ENCODE data around the gene SLC9A1.

The SLC9A1 gene

DNA sequence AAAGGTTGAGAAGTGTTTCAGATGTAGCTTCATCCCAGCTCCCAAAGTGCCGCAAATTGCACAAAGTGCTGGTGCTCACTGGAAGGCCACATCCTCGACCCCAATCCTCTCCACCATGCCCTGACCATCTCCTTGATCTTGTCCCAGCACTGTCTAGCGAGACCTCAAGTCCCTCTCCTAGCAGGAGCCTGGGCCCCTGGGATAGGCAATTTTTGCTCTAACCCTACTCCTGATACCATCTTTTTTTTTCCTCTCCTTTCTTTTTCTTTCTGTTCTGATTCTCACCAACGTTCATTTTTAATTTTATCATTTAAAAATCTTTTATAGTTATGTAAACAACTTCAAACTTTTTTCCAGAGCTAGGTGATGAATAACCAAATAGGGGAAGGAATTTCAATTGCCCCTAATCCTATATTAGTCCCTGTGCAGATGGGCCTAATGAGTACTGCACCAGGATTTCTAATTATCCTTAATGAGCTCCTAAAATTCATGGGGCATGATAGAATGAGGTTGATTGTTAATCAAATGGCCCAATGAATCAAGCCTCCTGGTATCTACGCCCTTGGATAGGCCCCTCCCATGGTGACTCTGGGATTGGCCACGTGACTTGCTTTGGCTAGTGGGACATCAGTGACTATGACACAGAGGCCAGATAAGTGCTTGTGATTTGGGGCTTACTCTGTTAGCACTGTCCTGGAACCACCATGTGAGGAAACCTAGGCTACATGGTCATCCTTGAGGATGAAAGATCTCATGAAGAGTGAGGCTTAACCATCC is 100.8 kb downstream of the SLC9A1 start:
- H3K27ac ChIP-seq: no peak overlapping the region
- no peak overlapping the region for H3K4me3 ChIP-seq

DNA sequence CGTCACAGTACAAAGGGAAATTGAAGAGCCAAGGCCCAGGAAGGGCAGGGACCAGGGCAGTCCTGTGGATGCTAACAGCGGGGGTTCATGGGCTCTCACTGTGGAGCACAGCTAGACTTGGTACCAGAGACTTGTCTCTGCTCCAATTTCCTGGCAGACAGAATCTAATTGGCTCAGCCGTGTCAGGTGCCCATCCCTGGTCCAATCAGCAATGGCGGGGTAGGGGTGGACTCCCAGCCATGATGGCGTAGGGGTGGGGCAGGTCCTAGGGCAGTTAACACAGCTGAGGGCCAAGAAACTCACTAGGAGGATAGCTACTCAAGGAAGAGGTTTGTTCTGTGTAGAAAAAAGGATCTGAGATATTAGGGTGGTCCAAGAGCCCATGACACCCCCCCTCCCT is 102.4 kb downstream of the SLC9A1 start:
- Histone ChIP-seq H3K4me3 (no peak overlapping the region), H3K27ac (no peak overlapping the region)

DNA sequence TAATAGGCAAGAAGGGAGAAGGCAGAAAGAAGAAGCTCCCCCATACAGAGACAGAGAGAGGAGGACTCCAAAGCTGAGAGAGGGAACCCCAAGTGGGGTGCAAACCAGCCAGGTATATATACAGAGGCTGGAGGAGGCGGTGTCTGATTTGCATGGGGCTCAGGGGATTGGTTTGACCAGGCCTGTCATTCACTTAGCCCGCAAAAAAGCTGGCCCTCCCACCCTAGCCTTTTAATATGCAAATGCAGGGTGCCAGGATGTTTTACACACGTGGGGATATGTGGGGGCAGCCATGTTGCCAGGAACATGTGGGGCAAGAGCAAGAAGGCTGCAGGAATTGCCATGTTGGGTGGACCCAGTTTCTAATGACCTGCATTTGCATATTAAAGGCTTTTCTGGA is 105.3 kb downstream of the SLC9A1 start:
- H3K27ac ChIP-seq: no peak overlapping the region
- no peak overlapping the region for H3K4me3 ChIP-seq

DNA sequence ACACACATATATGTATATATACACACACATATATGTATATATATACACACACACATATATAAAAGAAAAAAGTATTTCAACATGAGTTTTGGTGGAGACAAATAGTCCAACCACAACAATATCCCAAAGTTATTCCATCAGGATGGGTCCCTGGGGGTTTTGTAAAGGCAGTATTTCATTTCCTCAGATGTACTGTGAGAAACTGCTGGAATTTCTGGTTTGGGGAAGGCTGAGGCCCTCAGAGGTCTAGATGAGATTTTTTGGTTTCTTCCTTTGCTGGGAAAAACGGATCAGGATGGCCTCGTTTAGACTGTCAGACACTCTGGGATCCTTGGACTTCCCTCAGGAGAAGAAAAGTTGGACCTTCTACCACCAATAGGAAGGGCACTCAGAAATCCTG is 105.8 kb downstream of the SLC9A1 start:
- no peak overlapping the region for H3K4me3 ChIP-seq
- H3K27ac ChIP-seq: no peak overlapping the region

Data from skin epidermis (tissue), 12 donors.